IPS-15b (cell line): ENCODE results near the gene RPL23.

Experiments
- H3K27me3 ChIP-seq: one replicate; pipeline ENCODE4 v1.6.1; 2013; ENCODE audit warnings: low read length; ENCODE audit not compliant: control insufficient read depth, insufficient read depth
- H3K36me3 ChIP-seq: one replicate; pipeline ENCODE4 v1.6.1; 2013; ENCODE audit warnings: low read length; ENCODE audit not compliant: control insufficient read depth, insufficient read depth
- H3K4me1 ChIP-seq: one replicate; pipeline ENCODE4 v1.6.1; 2013; ENCODE audit warnings: mild to moderate bottlenecking, low read length; ENCODE audit not compliant: control insufficient read depth, insufficient read depth
- H3K4me3 ChIP-seq: one replicate; pipeline ENCODE4 v1.5.1; 2013; ENCODE audit warnings: low read depth, low read length
- H3K9ac ChIP-seq: one replicate; pipeline ENCODE4 v1.6.1; 2013; ENCODE audit warnings: low read depth, mild to moderate bottlenecking, low read length
- H3K9me3 ChIP-seq: one replicate; pipeline ENCODE4 v1.6.1; 2013; ENCODE audit warnings: mild to moderate bottlenecking, low read length; ENCODE audit not compliant: control insufficient read depth, insufficient read depth

The RPL23 gene

DNA sequence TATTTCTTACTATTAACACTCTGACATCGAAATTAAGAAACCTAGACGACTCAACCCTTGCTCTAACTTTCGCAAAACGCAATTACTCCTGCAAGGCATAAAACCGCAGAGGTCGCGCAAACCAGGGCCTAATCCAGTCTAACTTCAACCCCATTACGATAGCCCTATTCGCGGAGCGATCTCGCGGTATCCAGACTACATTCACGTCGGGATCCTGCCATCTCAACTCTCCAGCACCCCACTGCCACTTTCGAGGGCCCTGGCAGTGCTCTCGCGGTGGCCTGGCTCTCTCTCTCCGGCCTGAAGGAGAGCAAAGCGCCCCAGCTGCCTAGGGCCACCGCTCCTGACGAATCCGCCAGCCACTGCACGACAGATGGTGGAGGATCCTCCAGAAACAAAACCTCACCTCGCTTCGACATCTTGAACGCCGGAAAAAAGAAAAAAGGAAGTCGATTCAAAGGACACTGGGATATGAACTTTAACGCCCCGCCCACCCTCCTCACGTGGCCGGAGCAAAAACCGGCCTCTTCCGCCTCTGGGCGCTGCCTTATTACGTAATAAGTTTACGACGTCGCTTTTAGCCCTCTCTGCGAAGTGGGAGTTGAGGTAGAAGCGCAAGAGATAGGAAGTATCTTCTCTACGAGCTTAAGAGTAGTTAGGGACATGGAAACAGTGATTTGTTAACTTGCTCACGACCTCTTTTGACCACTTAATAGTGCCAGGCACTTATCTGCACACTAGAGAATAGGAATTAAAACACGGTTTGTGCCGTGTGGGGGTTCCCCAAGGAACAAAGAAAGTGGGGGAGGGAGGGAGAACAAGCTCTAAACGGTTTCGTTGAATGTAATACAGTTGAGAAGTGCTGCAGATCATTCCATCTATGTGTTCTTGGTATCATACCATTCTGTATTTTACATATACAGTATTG is at the start of gene RPL23:
Gene RPL23 (minus strand): TSS at position 430 of the 928 bp plus-strand sequence. CDS start 11 bp downstream, at position 419.
- no peaks in the 10 kb centered on the region for H3K4me1 ChIP-seq
- peaks cover 44% of the 10 kb centered on the region for H3K36me3 ChIP-seq
- no peaks in the 10 kb centered on the region for H3K27me3 ChIP-seq
- peak within 1 kb of the TSS; percentile 100 for H3K9ac ChIP-seq
- H3K4me3 ChIP-seq: peak within 1 kb of the TSS; percentile 100
- H3K9me3 ChIP-seq: no peaks in the 10 kb centered on the region

DNA sequence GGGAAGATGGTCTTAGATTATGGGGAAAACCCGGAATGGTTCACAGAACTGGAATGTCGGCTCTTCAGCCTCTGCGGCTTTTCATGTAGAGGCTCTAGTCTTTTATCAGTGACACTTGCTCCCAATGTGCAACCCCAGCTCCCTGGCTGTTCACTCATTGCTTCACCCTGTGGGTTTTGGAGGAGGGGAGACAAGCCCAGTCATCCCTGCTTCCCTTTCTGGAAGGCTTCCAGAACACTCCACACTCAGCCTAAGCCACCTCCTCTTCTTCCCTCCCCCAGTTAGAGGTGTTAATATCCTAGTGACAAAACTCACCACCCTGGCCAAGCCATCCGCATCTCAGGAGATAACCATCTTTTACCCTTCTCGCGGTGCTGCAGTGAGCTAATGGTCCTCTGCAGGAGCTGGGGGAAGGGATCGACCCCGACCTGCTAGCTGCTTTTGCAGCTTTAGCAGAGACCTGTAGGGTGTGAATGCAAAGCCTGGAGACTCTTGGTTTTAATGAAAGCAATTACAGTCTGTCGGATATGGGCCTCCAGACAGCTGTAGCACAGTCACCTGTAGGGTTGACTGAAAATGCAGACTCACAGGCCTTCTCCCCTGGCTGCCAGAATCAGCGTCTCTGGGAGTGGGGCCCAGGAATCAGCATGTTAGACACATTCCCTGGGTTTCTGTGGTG is 47.6 kb upstream of the RPL23 start:
- Histone ChIP-seq H3K4me1 (peaks cover 4% of the 10 kb centered on the region), H3K36me3 (peaks cover 30% of the 10 kb centered on the region), H3K9ac (no peak overlapping the region), H3K9me3 (no peaks in the 10 kb centered on the region), H3K4me3 (no peak overlapping the region), H3K27me3 (no peaks in the 10 kb centered on the region)

GRCh38 chr17:38899421-38899820 is 45.9 kb upstream of the RPL23 start:
- Histone ChIP-seq H3K4me3 (no peak overlapping the region), H3K9me3 (no peaks in the 10 kb centered on the region), H3K36me3 (peaks cover 33% of the 10 kb centered on the region), H3K4me1 (peaks cover 4% of the 10 kb centered on the region), H3K9ac (no peak overlapping the region), H3K27me3 (no peaks in the 10 kb centered on the region)

- Histone ChIP-seq H3K27me3 (no peaks in the 10 kb centered on the region), H3K36me3 (peaks cover 31% of the 10 kb centered on the region), H3K9ac (no peak overlapping the region), H3K4me1 (peaks cover 4% of the 10 kb centered on the region), H3K4me3 (no peak overlapping the region), H3K9me3 (no peaks in the 10 kb centered on the region)
Observed at GRCh38 chr17:38898812-38899348, 45.4 kb upstream of the RPL23 start.

DNA sequence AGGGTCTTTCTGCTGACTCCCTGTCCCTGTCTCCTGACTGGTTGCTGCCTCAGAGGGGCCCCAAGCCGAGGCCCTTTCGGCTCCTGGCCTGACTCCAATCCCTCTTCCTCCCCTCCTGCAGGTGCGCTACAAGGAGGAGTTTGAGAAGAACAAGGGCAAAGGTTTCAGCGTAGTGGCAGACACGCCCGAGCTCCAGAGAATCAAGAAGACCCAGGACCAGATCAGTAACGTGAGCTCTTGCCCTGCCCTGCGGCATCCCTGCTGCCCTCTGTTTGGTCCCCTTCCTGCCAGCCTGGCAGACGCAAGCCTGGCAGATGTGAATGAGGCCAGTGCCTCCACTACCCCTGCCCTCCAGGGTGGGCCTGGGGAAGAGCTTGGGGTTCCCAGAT is 44.8 kb upstream of the RPL23 start:
- H3K9me3 ChIP-seq: no peaks in the 10 kb centered on the region
- H3K36me3 ChIP-seq: peaks cover 26% of the 10 kb centered on the region
- H3K4me3 ChIP-seq: no peak overlapping the region
- H3K4me1 ChIP-seq: peaks cover 4% of the 10 kb centered on the region
- no peak overlapping the region for H3K9ac ChIP-seq
- no peaks in the 10 kb centered on the region for H3K27me3 ChIP-seq

- no peak overlapping the region for H3K9ac ChIP-seq
- H3K36me3 ChIP-seq: peaks cover 28% of the 10 kb centered on the region
- no peaks in the 10 kb centered on the region for H3K9me3 ChIP-seq
- H3K4me1 ChIP-seq: peaks cover 4% of the 10 kb centered on the region
- H3K4me3 ChIP-seq: no peak overlapping the region
- no peaks in the 10 kb centered on the region for H3K27me3 ChIP-seq
Observed at GRCh38 chr17:38897671-38898290, 44.3 kb upstream of the RPL23 start.

DNA sequence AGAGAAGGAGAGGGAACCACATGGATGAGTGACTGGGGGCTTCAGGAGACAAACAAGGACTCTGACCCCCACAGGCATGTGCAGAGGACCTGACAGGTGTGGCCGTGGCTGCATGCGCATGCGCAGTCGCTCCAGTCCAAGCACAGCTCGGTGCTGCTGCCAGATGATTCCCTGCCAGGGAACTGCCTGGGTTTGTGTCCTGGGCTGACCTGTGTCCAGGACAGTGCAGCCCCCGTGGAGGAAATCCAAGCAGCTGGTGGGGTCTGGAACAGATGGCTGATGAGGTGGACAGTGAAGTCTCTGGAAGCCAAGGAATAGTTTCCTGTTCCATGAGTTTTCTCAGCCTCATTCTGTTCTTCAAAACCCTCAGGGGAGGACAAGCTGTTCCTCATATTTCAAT is 43.7 kb upstream of the RPL23 start:
- Histone ChIP-seq H3K27me3 (no peaks in the 10 kb centered on the region), H3K9ac (no peak overlapping the region), H3K9me3 (no peaks in the 10 kb centered on the region), H3K4me1 (peaks cover 4% of the 10 kb centered on the region), H3K36me3 (peaks cover 34% of the 10 kb centered on the region), H3K4me3 (no peak overlapping the region)

DNA sequence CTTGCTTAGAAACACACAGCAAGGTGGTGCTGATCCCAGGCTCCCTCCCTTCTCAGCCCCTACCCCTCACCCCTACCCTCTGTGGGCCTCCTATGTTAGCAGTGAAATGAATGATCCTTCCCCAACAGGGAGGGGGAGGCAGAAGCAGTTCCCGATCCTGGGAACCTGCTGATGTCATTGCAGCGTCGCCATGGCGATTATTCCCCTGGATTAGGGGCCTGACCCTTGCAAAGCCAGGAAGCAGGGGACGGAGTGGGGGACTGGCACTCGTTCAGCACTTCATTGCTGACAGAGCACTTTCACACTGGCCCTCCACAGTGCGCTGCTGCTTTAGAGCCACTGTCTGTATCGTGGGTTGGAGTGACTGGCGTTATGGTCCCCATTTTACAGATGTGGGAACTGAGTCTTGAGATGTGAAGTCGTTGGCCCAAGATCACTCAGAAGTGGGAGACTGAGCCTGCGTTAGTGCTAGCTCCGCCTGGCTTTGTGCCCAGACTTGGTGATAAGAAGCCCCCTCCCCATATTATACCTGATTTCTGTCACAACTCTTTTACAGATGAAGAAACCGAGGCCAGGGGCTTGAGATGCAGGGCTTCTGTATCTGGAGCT is 42.9 kb upstream of the RPL23 start:
- H3K4me3 ChIP-seq: no peak overlapping the region
- H3K4me1 ChIP-seq: peaks cover 4% of the 10 kb centered on the region
- no peaks in the 10 kb centered on the region for H3K27me3 ChIP-seq
- H3K9me3 ChIP-seq: no peaks in the 10 kb centered on the region
- H3K36me3 ChIP-seq: peaks cover 39% of the 10 kb centered on the region
- H3K9ac ChIP-seq: no peak overlapping the region

- H3K4me1 ChIP-seq: no peaks in the 10 kb centered on the region
- no peaks in the 10 kb centered on the region for H3K9me3 ChIP-seq
- H3K9ac ChIP-seq: no peak overlapping the region
- no peaks in the 10 kb centered on the region for H3K27me3 ChIP-seq
- H3K36me3 ChIP-seq: peaks cover 37% of the 10 kb centered on the region
- no peak overlapping the region for H3K4me3 ChIP-seq
Observed at GRCh38 chr17:38894276-38894675, 40.8 kb upstream of the RPL23 start.

DNA sequence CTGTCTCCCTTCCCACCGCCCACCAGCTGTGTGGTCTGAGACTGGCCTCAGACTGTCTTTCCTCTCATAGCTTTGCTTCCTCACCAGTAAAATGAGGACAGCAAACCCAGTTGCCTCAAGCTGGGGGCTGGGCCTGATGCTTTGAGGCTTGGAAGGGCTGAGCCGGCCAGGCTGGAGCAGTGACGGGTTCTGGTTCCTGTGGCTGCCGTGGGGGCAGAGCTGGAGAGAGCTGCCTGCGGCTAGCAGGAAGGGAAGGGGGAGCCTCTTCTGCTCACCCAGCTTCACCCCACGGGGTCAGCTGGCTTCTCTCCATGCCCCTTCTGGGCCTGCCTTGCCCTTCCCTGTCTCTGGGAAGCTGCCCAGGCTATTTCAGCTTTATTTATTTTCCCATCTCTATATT is 40.1 kb upstream of the RPL23 start:
- H3K4me3 ChIP-seq: no peak overlapping the region
- no peaks in the 10 kb centered on the region for H3K27me3 ChIP-seq
- no peaks in the 10 kb centered on the region for H3K4me1 ChIP-seq
- no peak overlapping the region for H3K9ac ChIP-seq
- no peaks in the 10 kb centered on the region for H3K9me3 ChIP-seq
- H3K36me3 ChIP-seq: peaks cover 31% of the 10 kb centered on the region

DNA sequence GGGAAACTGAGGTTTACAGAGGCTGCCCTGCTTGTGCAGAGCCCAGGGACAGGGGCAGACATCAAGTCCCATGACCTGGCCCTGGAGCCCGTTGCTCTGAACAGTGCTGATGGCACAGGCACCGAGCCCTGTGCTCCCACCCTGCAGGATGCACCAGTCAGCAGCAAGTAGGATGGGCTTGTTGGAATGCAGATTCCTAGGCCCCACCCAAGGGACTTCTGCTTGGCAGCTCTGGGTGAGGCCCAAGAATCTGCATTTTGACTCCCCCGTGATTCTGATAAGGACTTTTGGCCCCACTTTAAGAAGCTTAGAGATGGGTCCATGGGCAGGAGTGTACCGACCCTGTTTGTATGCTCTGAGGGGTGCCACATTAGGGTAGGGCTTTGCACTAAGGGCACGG is 39.6 kb upstream of the RPL23 start:
- Histone ChIP-seq H3K9ac (no peak overlapping the region), H3K27me3 (no peaks in the 10 kb centered on the region), H3K4me3 (no peak overlapping the region), H3K9me3 (no peaks in the 10 kb centered on the region), H3K36me3 (peaks cover 27% of the 10 kb centered on the region), H3K4me1 (no peaks in the 10 kb centered on the region)
